Lung (tissue), 12 donors: Measurements from ENCODE around the gene SPRED3. TPM values are rescaled to one million over a fixed set of nuclear protein-coding genes. Genes with fewer than 3 reads are reported as not detected.

Source experiments
- ATAC-seq: fragments of 200-7000 bp; cut with Tn5 transposase; one replicate; pipeline ENCODE4 v1.9.1; 2020; ENCODE audit warnings: moderate number of reproducible peaks; ENCODE audit not compliant: insufficient read depth, low FRiP score
- DNase-seq, 3 donors: peaks; one replicate each; pipeline ENCODE4 v3.0.0-alpha.2; 2013 to 2017
- H3K27ac ChIP-seq, 2 donors: one replicate each; pipeline ENCODE4 v1.5.1; 2013; ENCODE audit warnings: mild to moderate bottlenecking in 2 of 2, moderate library complexity in 2 of 2, control low read depth in 1 of 2, inconsistent platforms in 1 of 2, low read depth in 1 of 2, low read length in 1 of 2
- H3K27me3 ChIP-seq, 3 donors: one replicate each; pipeline ENCODE4 v1.5.1; 2013; ENCODE audit warnings: low read length in 2 of 3; ENCODE audit not compliant: control insufficient read depth in 3 of 3, insufficient read depth in 3 of 3
- H3K36me3 ChIP-seq, 4 donors: one replicate each; pipeline ENCODE4 v1.5.1; 2013; ENCODE audit warnings: low read length in 4 of 4, mild to moderate bottlenecking in 1 of 4, moderate library complexity in 1 of 4; ENCODE audit not compliant: control insufficient read depth in 4 of 4, insufficient read depth in 4 of 4
- H3K4me1 ChIP-seq, 5 donors: one replicate each; pipeline ENCODE4 v1.5.1; 2013; ENCODE audit warnings: low read length in 5 of 5, mild to moderate bottlenecking in 2 of 5, moderate library complexity in 1 of 5; ENCODE audit not compliant: control insufficient read depth in 5 of 5, insufficient read depth in 5 of 5
- H3K4me3 ChIP-seq: one replicate; pipeline ENCODE4 v1.5.1; 2013; ENCODE audit warnings: mild to moderate bottlenecking, control low read depth, moderate library complexity
- H3K9ac ChIP-seq, 2 donors: one replicate each; pipeline ENCODE4 v1.5.1; 2013; ENCODE audit warnings: low read length in 2 of 2, control low read depth in 1 of 2; ENCODE audit not compliant: insufficient read depth in 1 of 2
- H3K9me3 ChIP-seq, 4 donors: one replicate each; pipeline ENCODE4 v1.5.1; 2013; ENCODE audit warnings: low read length in 3 of 4, mild to moderate bottlenecking in 1 of 4, moderate library complexity in 1 of 4; ENCODE audit not compliant: control insufficient read depth in 4 of 4, insufficient read depth in 3 of 4
- CTCF ChIP-seq: IDR thresholded peaks from 2 replicates; pipeline ENCODE4 v1.5.1; 2012; ENCODE audit warnings: mild to moderate bottlenecking; ENCODE audit errors: control extremely low read depth, extremely low read depth
- WGBS, 2 donors: extraction: QIAGEN DNeasy Blood & Tissue Kit; methylation state at CpG; one replicate each; pipeline ENCODE4 v1.1.7; 2013; 5-methylcytosine and 5-hydroxymethylcytosine counted together
- polyA plus RNA-seq, 2 donors: library from polyadenylated mRNA; stranded (reverse); fragments of 200-250 nt; gene quantifications; one replicate each; pipeline ENCODE4 v1.2.1, GENCODE V29; 2013
- total RNA-seq, 2 donors: library from RNA; depleted of rRNA in 1 of 2; stranded (reverse); fragments of >200 nt in 1 of 2; gene quantifications; one replicate each; pipeline ENCODE4 v1.2.1, GENCODE V29; 2014 to 2021
- donor health status: control.
- donor health status: control.
- donor health status: Bipolar disorder and iron deficiency.
- donor health status: healthy.
- donor health status: DM: yes; HTN: yes; CAD: no.

Gene SPRED3
- total and polyA plus RNA-seq, 4 donors, result 0.09 to 2.6 (median 1.3) TPM

GRCh38 chr19:38389957-38390924 lies 1.7 kb downstream of the SPRED3 start:
- no peak overlapping the region for H3K27ac ChIP-seq
- H3K27me3 ChIP-seq, result peaks cover under 1 to 81% (median 46%) of the 10 kb centered on the region in 3 donors
- 42 to 49% methylated on average over 21 of the region's 22 CpGs for WGBS, 2 donors
- ATAC-seq (no peak), DNase-seq (no peak)
- H3K36me3 ChIP-seq, result peaks cover 0 to under 1% (median 0%) of the 10 kb centered on the region in 4 donors
- H3K9ac ChIP-seq, result no peak overlapping the region
- TF ChIP-seq CTCF, result no peak
- peaks cover 0 to 7% (median 0%) of the 10 kb centered on the region in 4 donors for H3K9me3 ChIP-seq
- no peak overlapping the region for H3K4me3 ChIP-seq
- peaks cover 0 to 18% (median 0%) of the 10 kb centered on the region in 5 donors for H3K4me1 ChIP-seq

GRCh38 chr19:38391911-38392464 lies 3.5 kb downstream of the SPRED3 start:
- no peak for DNase-seq
- Histone ChIP-seq H3K4me3 (no peak overlapping the region), H3K27me3 (peaks cover 6 to 83% (median 49%) of the 10 kb centered on the region in 3 donors), H3K9me3 (peaks cover 0 to 4% (median 0%) of the 10 kb centered on the region in 4 donors), H3K36me3 (no peaks in the 10 kb centered on the region), H3K27ac (no peak overlapping the region), H3K4me1 (peaks cover 0 to 7% (median 0%) of the 10 kb centered on the region in 5 donors), H3K9ac (no peak overlapping the region)
- ATAC-seq, result no peak
- TF ChIP-seq CTCF, result no peak
- WGBS, 2 donors, result 68 to 70% methylated on average over 8 of the region's 8 CpGs

GRCh38 chr19:38392707-38393308 lies 4.3 kb downstream of the SPRED3 start:
- no peaks in the 10 kb centered on the region for H3K36me3 ChIP-seq
- peaks cover 7 to 85% (median 47%) of the 10 kb centered on the region in 3 donors for H3K27me3 ChIP-seq
- no peak overlapping the region for H3K9ac ChIP-seq
- 72 to 79% methylated on average over 6 of the region's 6 CpGs for WGBS, 2 donors
- no peak for ATAC-seq
- H3K27ac ChIP-seq, result no peak overlapping the region
- no peak for TF ChIP-seq CTCF
- peaks cover 0 to 5% (median 0%) of the 10 kb centered on the region in 5 donors for H3K4me1 ChIP-seq
- H3K9me3 ChIP-seq, result peaks cover 0 to 5% (median 0%) of the 10 kb centered on the region in 4 donors
- DNase-seq, result no peak
- no peak overlapping the region for H3K4me3 ChIP-seq
